ENCODE measurements around the gene ASS1.

ASS1 gene

DNA sequence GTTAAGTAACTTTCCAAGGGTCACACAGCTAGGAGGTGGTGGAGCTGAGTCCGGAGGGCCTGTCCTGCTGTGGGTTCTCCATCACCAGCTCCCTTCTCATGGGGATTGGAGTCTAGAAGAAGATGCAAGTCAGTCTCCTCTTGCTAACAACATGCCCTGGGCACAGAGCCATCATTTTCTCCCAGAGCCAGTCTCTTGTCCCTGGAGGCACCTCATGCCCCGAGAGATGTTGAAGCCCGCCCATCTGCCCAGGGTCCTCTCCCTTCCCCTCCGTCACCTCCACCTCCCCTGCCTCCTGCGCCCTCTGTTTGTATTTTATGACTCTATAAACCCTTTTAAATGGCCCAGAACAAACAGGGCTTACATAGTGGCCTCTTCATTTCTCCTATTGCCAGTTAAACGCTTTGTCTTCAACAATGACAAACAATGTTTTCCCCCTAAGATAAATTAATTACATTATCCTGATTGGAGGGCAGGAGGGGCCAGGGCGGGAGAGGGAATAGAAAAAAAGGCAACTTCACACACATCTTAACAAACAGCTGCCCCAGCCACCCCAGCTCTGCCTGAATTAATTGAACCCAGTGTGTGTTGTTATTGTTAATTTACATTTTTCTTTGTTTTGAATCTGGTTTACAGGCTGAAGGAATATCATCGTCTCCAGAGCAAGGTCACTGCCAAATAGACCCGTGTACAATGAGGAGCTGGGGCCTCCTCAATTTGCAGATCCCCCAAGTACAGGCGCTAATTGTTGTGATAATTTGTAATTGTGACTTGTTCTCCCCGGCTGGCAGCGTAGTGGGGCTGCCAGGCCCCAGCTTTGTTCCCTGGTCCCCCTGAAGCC, 55.8 kb downstream of the ASS1 start:
- DNase-seq, result no peak

DNA sequence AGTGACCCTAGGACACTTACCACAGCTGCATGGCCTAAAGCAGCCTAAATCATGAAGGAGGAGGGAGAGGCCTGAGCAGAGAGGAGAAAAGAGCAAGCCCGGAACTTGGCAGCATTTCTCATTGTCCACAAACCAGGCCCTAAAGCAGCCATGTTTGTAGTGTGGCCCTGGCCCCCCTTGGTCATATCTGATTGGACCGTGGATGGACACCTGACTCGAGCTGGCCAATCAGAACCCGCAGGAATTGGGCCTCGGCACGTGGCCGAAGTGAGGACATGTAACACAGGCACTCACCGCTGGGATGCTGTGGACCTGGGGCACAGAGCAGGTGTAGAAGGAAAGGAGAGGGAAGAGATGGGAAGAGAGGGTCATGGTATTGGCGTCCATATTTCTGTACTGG, 56.9 kb downstream of the ASS1 start:
- DNase-seq, result no peak

- no peak for DNase-seq
Observed at GRCh38 chr9:130508218-130508617, 63.5 kb downstream of the ASS1 start.

DNA sequence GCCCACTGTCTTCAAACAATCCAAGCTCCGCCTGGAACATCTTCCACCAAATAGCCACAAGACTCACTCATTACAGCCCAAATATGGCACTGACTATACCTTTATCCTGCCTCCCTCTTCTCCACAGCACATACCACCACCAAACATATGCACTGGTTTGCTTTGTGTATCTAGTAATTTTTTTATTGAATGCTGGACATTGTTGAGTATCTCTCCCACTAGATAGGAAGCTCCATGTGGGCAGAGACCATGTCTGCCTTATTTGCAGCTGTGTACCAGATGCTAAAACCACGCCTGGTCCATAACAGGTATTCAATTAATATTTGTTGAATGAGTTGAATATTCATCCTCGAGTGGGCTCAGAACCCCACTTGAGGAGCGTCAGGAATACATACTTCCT, 67.4 kb downstream of the ASS1 start:
- DNase-seq, result no peak

DNA sequence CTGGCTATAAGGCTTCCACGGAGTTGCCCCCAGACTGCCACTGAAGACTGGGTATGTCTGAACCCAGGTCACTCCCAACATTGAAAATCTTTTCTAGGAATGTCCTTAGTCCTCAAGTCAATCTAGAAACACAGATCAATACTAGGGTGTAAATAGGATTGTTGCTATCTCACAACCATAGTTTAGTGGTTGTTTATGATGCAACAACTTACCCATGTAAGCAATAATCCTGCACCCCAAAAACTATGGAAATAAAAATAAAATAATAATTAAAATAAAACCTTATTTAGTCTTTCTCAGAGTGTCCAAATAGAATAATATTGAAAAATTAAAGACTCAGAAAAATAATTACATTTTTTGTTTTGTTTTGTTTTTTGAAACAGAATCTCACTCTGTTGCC, 68.3 kb downstream of the ASS1 start:
- DNase-seq, result no peak

DNA sequence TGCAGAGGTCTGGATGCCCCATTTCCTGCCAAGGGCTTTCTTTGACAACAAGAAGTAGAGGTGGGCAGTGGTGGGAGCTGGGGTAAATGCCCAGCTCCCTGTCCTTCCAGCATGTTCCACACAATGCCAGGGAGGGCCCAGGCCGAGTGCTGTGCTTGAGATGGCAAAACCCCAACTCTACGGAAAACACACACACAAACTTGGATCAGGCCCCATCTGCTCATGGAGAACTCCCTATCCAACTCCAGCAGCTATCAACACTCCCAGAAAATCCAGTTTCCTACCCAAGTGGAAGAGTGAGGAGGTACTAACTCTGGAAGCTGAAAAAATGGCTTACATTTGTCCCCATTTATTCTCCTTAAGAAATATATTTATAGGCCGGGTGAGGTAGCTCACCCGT, 73.5 kb downstream of the ASS1 start:
- no peak for DNase-seq

- DNase-seq, result no peak
Observed at GRCh38 chr9:130518943-130519799, 74.4 kb downstream of the ASS1 start.

DNA sequence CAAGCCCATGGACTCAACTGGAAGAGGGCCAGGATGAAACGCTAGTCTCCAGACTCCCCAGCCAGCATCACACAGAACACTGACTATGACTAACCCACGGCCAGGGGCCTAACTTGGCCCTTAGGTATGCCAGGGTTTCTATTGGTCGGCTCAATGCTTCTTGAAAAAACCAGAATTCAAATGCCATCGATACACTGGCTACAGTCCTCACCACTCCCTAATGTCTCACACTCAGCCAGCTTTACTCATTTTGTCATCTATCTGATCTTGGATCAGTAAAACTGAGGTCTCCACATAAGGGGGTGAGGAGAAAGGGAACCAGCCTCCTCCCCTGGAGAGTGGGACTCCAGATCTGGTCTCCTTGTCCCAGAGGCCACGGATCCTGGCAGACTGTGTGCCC, 75.2 kb downstream of the ASS1 start:
- DNase-seq, result no peak

GRCh38 chr9:130521715-130522114, 77.0 kb downstream of the ASS1 start:
- DNase-seq, result no peak

GRCh38 chr9:130522233-130522808, 77.6 kb downstream of the ASS1 start:
- DNase-seq, result no peak

DNA sequence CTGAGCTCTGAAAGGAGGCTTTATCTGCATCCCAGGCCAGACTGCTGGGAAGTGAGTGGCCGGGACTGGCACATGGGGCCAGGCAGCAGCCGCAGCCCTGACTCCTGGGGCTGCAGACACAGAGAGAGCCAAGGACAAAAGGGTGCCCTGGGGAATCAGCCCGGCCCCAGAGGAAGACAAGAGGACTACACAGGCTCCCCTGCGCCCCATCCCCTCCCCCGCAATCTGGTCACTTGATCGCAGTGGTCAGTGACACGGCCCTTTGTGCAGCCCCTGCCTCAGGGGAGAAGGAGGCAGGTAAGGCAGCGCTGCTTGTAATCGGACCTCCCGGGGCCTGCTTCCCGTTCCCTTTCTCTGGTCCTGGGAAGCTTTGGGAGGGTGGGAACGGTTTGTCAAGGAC, 79.2 kb downstream of the ASS1 start:
- no peak for DNase-seq

DNA sequence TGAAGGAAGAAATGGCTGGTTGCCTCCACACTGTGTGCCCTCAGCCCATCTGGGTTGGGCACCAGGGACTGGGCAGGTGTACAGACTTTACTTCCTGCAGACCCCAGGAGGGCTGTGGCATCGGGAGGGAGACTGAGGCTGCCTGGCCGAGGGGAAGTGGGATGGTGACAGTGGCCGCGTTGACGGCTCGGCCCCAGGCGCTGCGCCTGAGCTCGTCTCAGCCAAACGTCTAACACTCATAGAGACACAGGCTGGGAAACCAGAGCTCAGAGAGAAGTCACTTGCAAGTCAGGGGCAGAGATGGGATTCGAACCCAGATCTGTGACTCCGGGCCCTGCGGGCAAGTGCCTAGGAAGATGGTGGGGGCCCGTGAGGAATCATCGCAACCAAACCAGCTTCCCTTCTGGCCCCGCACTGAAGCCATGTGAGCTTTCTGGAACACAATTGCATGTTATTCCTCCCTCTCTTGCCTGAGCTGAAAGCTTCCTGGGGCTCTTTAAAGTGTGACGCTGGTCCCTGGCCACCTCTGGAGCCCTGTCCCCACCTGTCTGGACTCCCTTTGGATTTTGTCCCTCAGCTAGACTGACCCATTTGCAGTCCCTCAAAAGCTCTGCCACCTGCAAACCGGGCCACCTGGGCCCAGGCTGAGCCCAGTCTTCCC, 81.6 kb downstream of the ASS1 start:
- no peak for DNase-seq

- no peak for DNase-seq
Observed at GRCh38 chr9:130526854-130527650, 82.3 kb downstream of the ASS1 start.

DNA sequence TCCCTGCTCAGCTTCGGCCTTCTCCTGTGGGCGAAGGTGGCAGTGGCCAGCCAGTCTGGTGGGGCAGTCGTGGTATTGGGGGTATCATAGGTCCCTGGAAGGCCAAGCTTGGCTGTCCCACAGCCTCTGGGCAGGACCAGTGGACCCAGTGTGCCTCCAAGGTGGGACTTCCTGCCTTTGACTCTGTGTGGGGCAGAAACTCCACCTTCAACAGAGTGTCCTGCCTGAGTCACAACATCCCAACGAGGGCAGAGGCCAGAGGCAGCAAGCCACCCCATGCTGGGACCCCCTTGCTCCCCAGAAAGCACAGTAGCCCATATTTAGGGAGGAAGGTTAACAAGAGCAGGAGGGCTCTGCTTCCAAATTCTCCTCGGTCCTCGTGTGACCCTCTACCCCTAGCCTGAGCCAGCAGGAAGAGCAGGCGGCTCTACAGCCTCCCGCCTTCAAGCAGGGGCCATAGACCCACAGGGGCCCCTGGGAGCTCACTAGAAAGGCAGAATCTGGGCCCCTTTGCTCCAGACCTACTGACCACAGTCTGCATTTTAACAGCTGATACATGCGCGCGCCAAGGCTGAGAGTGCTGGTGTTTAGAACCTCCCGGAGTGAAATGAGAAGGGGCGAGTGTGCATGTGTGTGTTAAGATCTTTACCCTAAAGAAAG, 83.0 kb downstream of the ASS1 start:
- no peak for DNase-seq

GRCh38 chr9:130528674-130529073, 83.9 kb downstream of the ASS1 start:
- DNase-seq, result no peak

DNA sequence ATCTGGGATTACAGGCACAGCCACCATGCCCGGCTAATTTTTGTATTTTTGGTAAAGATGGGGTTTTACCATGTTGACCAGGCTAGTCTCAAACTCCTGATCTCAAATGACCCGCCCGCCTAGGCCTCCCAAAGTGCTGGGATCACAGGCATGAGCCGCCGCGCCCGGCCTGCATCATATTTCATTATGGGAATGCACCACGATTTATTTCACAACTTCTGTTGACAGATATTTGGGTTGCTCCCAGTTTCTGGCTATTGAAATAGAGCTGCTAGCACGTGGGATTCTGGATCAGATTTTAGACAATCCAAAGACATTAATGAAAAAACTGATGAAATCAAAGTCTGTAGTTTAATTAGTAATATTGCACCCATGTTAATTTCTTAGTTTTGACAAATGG, 86.2 kb downstream of the ASS1 start:
- no peak for DNase-seq

- DNase-seq, result no peak
Observed at GRCh38 chr9:130531670-130532069, 86.9 kb downstream of the ASS1 start.

DNA sequence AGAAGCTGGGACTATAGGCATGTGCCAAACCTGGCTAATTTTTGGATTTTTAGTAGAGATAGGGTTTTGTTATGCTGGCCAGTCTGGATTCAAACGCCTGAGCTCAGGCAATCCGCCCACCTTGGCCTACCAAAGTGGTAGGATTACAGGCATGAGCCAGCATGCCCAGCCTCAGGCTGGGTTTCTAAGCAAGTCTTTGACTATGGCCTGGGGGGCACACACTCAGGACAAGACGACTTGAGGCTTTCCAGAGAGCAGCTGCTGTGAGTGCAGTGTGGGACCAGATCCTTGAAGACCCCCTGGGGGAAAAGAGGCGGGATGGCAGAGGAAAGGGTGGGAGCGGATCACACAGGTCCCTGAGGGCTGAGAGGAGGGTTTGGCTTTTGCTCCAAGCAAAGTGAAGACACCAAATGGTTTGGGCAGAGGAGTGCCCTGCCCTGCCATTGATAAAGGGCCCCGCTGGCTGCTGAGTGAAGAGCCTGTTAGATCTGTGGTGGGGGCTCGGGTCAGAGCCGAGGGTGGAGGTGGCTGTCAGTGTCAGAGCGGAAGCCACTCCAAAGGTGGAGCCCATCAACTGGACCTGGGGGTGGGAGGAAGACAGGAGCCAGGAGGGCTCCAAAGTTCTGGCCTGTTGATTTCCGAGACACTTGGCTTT, 87.8 kb downstream of the ASS1 start:
- DNase-seq, result no peak

- DNase-seq, result no peak
Observed at GRCh38 chr9:130535818-130536521, 91.2 kb downstream of the ASS1 start.

DNA sequence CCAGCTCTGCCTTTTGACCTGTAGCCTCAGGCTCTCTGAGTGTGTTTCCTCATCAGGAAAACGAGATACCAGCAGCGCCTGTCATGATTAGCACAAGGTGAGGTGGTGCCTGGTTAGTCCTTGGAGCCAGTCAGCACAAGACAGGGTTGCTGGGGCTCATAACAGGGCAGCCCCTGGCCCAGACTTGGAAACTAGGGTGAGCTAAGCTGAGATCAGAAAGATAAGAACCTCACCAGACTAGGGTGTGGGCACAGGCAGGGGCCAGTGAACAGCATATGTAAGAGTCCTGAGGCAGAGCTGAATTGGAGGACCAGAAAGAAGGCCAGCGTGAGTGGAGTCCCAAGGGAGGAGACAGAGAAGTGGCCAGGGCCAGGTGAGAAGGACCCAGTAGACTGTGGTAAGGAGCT, 91.9 kb downstream of the ASS1 start:
- DNase-seq, result no peak

All from activated CD4-positive, alpha-beta T cell treated with anti-CD3 and anti-CD28 coated beads, Interleukin-2, amount 50 U/mL, for 1 hour (primary cell).